ENCODE data around the gene CAMKV.
"Not testable (repeated sequence)": the region's sequence is repeated elsewhere in the genome, so short reads cannot be mapped to it uniquely, and the experiment has no call there.

The CAMKV gene

DNA sequence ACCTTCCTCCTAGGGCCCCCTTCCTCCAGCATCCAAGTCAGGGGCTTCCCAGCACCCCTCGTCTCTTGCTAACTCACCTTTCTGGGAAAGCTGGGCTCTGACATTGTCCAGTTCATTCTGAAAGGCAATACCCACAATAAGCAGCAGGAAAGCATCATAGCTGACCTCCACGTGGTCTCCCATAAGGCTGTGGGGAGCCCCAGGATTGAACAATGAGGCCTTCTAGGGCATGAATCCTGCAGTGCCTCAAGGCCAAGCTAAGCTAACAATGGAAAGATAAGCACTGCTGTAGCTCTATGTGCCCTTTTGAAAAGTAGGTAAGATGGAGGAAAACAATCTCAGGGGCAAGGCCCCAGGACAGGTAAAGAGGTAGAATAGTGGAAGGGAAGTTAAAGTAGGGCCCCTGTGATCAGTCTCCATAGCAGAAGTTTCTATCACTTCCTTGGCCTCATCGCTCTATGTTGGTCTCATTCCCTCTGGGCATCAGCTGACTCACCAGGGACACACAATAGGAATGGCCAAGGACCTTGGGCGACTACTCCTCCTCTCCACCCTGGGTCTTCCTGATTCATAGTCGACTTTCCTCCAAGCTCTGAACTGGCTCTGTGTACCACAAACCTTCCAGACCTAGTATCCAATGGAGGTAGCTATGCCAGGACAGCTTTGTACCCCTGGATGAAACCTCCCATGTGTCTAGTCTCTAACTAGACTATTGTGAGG lies 25.1 kb downstream of the CAMKV start:
- DNase-seq = no peak

- no peak for DNase-seq
Observed at GRCh38 chr3:49842843-49843517, 26.7 kb downstream of the CAMKV start.

DNA sequence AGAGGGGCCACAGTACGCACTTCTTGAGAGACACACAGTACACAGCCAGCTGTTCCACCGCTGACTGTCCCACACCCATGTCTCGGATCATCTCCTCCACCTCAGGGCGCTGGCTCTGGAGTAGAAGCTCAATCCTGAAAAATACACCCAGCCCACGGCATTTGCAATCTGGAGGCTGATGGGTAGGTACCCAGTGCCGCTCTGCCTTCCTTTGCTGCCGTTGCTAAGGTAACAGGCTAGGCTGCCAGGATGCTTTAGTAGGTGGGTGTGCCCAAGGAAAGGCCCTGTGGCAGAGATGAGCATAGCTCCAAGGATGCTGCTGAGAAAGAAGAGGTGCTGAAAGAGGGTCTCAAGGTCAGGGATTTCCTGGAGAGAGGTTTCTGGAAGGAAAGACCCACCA lies 27.9 kb downstream of the CAMKV start:
- DNase-seq = no peak

- no peak for DNase-seq
Observed at GRCh38 chr3:49841126-49841696, 28.5 kb downstream of the CAMKV start.

DNA sequence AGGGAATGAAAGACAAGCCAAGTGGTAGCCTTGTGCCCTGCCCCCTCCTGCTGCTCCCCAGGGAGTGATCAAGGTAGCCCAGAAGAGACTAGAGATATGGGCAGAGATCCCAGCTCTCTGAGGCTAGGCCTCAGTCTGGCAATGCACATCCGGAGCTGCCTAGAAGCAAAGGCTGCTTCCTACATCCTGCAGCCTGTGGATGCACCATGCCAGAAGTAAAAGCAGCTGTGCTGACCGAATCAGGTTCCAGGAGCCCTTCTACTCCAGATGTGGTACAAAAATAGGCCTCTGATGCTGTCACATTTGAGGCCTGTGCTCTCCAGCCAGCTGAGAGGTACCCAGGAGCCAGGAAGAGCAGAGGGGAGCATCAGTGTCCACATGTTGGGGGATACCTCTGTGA lies 29.3 kb downstream of the CAMKV start:
- no peak for DNase-seq

DNA sequence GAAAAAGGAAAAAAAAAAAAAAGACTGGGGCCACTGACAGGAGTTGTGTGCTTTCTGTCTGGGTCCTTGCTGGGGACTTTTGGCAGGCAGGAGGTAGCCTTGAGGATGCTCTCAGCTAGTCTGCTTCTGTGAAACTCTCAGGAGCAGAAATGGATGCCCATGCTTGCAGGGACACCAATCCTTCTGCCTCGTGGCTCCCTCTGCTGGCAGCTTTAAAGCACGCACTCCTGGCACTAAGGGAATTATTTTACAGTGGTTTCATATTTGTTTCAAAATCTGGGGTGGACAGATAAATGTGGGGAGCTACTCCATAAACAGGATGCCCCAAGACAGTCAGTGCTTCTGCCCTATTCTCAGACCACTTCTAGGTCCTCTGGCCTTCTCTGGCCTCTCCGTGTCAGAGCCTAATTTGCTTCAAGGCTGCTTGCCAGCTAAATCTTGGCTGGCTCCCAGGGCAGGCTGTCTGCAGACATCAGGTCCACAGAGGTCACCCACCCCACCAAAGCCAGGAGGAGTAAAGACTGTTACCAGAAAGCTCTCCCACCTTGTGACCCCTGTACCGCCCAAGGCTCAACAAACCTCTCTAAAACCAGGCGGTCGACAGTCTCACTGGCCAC lies 30.4 kb downstream of the CAMKV start:
- peak; percentile 89 for DNase-seq

- DNase-seq = no peak
Observed at GRCh38 chr3:49831341-49831740, 38.4 kb downstream of the CAMKV start.

DNA sequence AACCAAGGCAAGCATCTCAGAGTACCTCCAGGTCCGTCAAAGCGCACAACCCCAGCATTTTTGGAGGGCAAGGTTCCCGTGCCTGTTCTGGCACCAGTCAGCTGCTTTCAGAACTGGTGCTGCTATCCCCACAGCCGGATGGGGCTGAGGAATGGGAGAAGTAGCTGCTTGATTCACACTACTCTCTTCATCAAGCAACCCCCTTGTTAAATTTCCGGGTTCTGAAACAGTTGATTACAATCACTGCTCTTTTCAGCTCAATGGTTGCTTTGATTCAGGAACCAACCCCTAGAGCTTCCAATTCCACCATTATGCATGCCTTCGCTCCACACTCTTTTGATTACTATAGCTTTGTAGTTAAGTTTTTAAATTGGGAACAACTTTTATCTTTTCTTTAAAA lies 43.7 kb downstream of the CAMKV start:
- DNase-seq = no peak

GRCh38 chr3:49823131-49823530 lies 46.6 kb downstream of the CAMKV start:
- DNase-seq = not testable (repeated sequence)

DNA sequence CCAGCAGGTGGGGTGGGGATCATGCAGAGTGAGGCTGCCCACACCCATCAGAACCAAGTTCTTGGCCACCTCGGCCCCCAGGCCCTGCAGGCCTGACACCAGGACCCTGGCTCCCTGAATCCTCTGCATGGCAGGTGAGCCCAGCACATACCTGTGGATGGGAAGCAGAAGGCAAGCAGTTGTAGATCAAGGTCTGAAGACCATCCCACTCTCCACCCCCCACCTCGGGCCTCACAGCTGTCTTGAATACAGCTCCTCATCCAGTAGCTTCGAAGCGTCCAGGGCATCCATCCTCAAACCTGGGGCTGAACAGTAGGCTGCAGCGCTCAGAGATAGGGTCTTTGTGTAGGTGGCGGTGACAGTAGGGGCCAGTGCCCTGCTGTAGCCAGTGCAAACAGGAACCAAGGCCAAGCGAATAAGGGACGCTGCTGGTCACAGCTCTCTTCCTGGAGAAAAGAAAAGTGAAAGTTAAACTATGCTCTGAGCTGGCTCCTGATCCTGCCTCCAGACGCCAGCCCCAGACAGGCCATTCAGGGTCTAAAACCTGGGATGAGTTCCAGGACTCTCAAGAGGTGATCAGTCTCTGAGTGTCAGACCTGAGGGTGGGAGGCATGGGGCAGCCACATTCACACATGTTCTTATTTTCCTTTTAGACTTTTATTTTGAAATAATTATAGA lies 56.1 kb downstream of the CAMKV start, which contains the start of gene UBA7:
TSS of gene UBA7 (minus strand) at position 457 of the 678 bp plus-strand sequence. CDS start at position 291, 166 bp downstream.
- peak; percentile 81 for DNase-seq

- DNase-seq = peak; percentile 65
Observed at GRCh38 chr3:49812916-49813496, 56.7 kb downstream of the CAMKV start.
